Measurements from ENCODE around the gene LPP. TPM values are rescaled to one million over a fixed set of nuclear protein-coding genes. Genes with fewer than 3 reads are reported as not detected.

Gene LPP
- total and polyA plus RNA-seq, 9 donors, result 15.9 to 280 (median 134) TPM

- intact Hi-C loops (cut with DNase I), result loop anchor here in 1 of 4 donors (10.0 kb wide), 3 partner anchors 52 to 468 kb away; partner anchors contain the start of genes BCL6 and LPP
- TF ChIP-seq CTCF (IDR thresholded peaks at IDR 0.05) (no peak), EP300 (IDR thresholded peaks at IDR 0.05) (no peak), POLR2A (IDR thresholded peaks at IDR 0.05) (no peak)
- 38 to 45% (median 44%) methylated on average over 9 of the region's 9 CpGs for WGBS, 3 donors
Measured at GRCh38 chr3:188212308-188212969, 58.5 kb downstream of the LPP start.

GRCh38 chr3:188214442-188214841 lies 60.5 kb downstream of the LPP start:
- H3K27ac ChIP-seq, result no peak overlapping the region
- TF ChIP-seq CTCF (IDR thresholded peaks at IDR 0.05) (no peak), POLR2A (IDR thresholded peaks at IDR 0.05) (no peak), EP300 (IDR thresholded peaks at IDR 0.05) (no peak)
- intact Hi-C loops (cut with DNase I), result loop anchor here in 1 of 4 donors (10.0 kb wide), 3 partner anchors 50 to 470 kb away; partner anchors contain the start of genes BCL6 and LPP
- no peaks in the 10 kb centered on the region for H3K36me3 ChIP-seq
- peaks cover 18% of the 10 kb centered on the region for H3K4me1 ChIP-seq (ENCODE audit: insufficient read depth)
- no peaks in the 10 kb centered on the region for H3K9me3 ChIP-seq
- H3K4me3 ChIP-seq, result peak overlapping the region; percentile 33
- no peak for DNase-seq
- no peaks in the 10 kb centered on the region for H3K27me3 ChIP-seq
- WGBS, 3 donors, result 48 to 69% (median 60%) methylated on average over 1 of the region's 1 CpG

More at GRCh38 chr3:188212308-188212969, 58.5 kb downstream of the LPP start:
- Histone ChIP-seq H3K4me3 (peak overlapping the region; percentile 33), H3K27me3 (no peaks in the 10 kb centered on the region), H3K36me3 (no peaks in the 10 kb centered on the region), H3K27ac (peak overlapping the region; percentile 8 to 17), H3K4me1 (ENCODE audit: insufficient read depth) (peaks cover 14% of the 10 kb centered on the region), H3K9me3 (no peaks in the 10 kb centered on the region)
- no peak for DNase-seq

DNA sequence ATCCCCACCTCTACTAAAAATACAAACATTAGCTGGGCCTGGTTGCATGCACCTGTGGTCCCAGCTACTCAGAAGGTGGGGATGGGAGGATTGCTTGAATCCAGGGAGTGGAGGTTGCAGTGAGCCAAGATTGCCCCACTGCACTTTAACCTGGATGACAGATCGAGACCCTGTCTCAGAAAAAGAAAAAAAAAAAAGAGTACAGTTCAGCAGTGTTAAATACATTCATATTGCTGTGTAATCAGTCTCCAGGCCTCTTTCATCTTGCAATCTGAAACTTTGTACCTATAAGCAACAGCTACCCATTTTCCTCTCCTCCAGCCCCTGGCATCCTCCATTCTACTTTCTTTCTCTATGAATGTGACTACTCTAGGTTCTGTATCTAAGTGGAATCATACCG lies 61.2 kb downstream of the LPP start:
- peaks cover 18% of the 10 kb centered on the region for H3K4me1 ChIP-seq (ENCODE audit: insufficient read depth)
- H3K27me3 ChIP-seq, result no peaks in the 10 kb centered on the region
- DNase-seq, result no peak
- no peak overlapping the region for H3K27ac ChIP-seq
- H3K4me3 ChIP-seq, result peak overlapping the region; percentile 16
- H3K36me3 ChIP-seq, result no peaks in the 10 kb centered on the region
- TF ChIP-seq CTCF (IDR thresholded peaks at IDR 0.05) (no peak), EP300 (IDR thresholded peaks at IDR 0.05) (no peak), POLR2A (IDR thresholded peaks at IDR 0.05) (no peak)
- intact Hi-C loops (cut with DNase I), result loop anchor here in 1 of 4 donors (10.0 kb wide), 3 partner anchors 50 to 470 kb away; partner anchors contain the start of genes BCL6 and LPP
- WGBS, 3 donors, result 88 to 94% (median 91%) methylated on average over 2 of the region's 2 CpGs
- H3K9me3 ChIP-seq, result no peaks in the 10 kb centered on the region

GRCh38 chr3:188217011-188217463 lies 63.1 kb downstream of the LPP start:
- Histone ChIP-seq H3K9me3 (no peaks in the 10 kb centered on the region), H3K4me3 (no peak overlapping the region), H3K36me3 (no peaks in the 10 kb centered on the region), H3K27me3 (no peaks in the 10 kb centered on the region), H3K4me1 (ENCODE audit: insufficient read depth) (peaks cover 23% of the 10 kb centered on the region), H3K27ac (no peak overlapping the region)
- 33 to 50% (median 36%) methylated on average over 4 of the region's 4 CpGs for WGBS, 3 donors
- intact Hi-C loops (cut with DNase I), result loop anchor here in 1 of 4 donors (10.0 kb wide), 3 partner anchors 48 to 472 kb away; partner anchors contain the start of genes BCL6 and LPP
- TF ChIP-seq POLR2A (IDR thresholded peaks at IDR 0.05) (no peak), EP300 (IDR thresholded peaks at IDR 0.05) (no peak), CTCF (IDR thresholded peaks at IDR 0.05) (no peak)
- DNase-seq, result no peak

Data from ovary (tissue), 9 donors.